SK-N-SH (cell line): ENCODE measurements around the gene CHST13.

Experiments used
- POLR2AphosphoS5 ChIP-seq: IDR thresholded peaks from 2 replicates; pipeline ENCODE4 v1.6.1; 2012; ENCODE audit warnings: low read depth, low read length
- RAD21 ChIP-seq: IDR thresholded peaks from 2 replicates; pipeline ENCODE4 v1.6.1; 2012; ENCODE audit warnings: mild to moderate bottlenecking, low read length

DNA sequence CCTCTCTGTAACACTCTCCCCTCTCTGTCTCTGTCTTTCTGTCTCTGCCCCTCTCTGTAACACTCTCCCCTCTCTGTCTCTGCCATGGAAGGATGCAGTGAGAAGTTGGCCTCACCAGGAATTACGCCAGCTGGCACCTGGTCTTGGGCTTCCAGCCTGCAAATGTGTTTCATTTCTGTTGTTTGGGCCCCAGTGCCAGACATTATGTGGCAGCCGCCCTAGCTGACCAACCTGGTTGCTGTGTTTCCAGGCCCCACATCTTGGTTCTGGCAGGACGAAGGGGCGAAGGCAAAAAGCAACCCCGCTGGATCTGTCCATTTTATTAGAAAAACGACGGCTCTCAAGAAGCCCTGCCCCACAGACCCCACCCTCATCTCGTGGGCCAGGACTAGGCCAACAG, 43.1 kb upstream of the CHST13 start:
- TF ChIP-seq RAD21 (no peak), POLR2AphosphoS5 (no peak)
